Measurements from ENCODE around the gene AVL9.
"Not testable (repeated sequence)": the region's sequence is repeated elsewhere in the genome, so short reads cannot be mapped to it uniquely, and the experiment has no call there.

The AVL9 gene

GRCh38 chr7:32494946-32495297 lies 367 bp upstream of the AVL9 start:
- Histone ChIP-seq H3K9ac (ENCODE audit: low read length in 5 of 5) (peak overlapping the region; percentile 57 to 92 (median 74)), H3K9me3 (ENCODE audit: control insufficient read depth in 5 of 5, low read length in 5 of 5) (no peaks in the 10 kb centered on the region), H3K4me1 (ENCODE audit: control insufficient read depth in 5 of 5, insufficient read depth in 5 of 5, low read length in 5 of 5) (peaks cover 0 to 31% (median 23%) of the 10 kb centered on the region in 5 donors), H3K36me3 (ENCODE audit: control insufficient read depth in 5 of 5, insufficient read depth in 5 of 5, low read length in 5 of 5) (peaks cover 0 to 3% (median 0%) of the 10 kb centered on the region in 5 donors), H3K27me3 (ENCODE audit: control insufficient read depth in 5 of 5, insufficient read depth in 4 of 5, low read length in 5 of 5) (no peaks in the 10 kb centered on the region), H3K27ac (ENCODE audit: low read depth, low read length) (peak overlapping the region; percentile 85), H3K4me3 (ENCODE audit: low read depth in 1 of 5, low read length in 5 of 5) (peak overlapping the region; percentile 76 to 98 (median 89))

DNA sequence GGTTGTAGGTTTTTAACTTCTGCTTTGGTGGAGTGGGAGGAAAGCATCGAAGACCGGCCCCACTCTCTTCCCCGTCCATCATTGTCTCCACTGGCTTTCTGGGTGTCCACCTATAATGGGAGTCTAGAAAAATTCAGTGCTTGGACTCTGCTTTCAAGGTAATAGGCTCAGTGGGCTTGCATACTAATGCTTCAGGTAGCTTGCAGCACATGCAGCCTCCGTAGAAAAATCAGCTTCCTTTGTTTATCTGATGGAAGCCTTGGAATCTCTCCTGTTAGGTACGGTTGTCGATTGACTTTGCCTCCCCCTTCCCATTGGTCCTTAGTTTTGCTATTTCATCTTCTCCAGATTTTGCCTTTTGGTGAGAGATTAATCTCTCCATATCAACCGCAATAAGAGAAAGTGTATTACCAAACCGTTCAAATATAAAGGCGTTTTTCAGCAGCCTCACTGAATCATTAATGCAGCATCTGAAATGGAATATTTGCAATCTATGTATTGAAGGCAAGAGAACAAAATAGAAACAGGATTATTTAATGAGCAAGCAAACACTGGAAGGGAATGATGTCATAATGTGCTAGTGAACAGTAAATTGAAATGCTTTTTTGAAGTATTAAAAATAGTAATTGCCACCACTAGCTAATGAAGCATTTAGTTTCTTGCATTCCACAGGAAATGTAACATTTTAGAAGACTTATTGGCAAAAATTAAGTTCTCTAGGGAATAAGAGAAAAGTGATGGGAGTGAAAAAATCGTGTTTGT lies 944 bp downstream of the AVL9 start:
- peak overlapping the region; percentile 75 to 98 (median 89) for H3K9ac ChIP-seq (ENCODE audit: low read length in 5 of 5)
- H3K36me3 ChIP-seq (ENCODE audit: control insufficient read depth in 5 of 5, insufficient read depth in 5 of 5, low read length in 5 of 5) = peaks cover 0 to 3% (median 0%) of the 10 kb centered on the region in 5 donors
- H3K4me1 ChIP-seq (ENCODE audit: control insufficient read depth in 5 of 5, insufficient read depth in 5 of 5, low read length in 5 of 5) = peaks cover 0 to 30% (median 28%) of the 10 kb centered on the region in 5 donors
- peak overlapping the region; percentile 82 to 93 (median 91) for H3K4me3 ChIP-seq (ENCODE audit: low read depth in 1 of 5, low read length in 5 of 5)
- H3K27ac ChIP-seq (ENCODE audit: low read depth, low read length) = peak overlapping the region; percentile 85
- no peaks in the 10 kb centered on the region for H3K27me3 ChIP-seq (ENCODE audit: control insufficient read depth in 5 of 5, insufficient read depth in 4 of 5, low read length in 5 of 5)
- H3K9me3 ChIP-seq (ENCODE audit: control insufficient read depth in 5 of 5, low read length in 5 of 5) = no peaks in the 10 kb centered on the region

GRCh38 chr7:32499755-32500154 lies 4.5 kb downstream of the AVL9 start:
- H3K4me1 ChIP-seq (ENCODE audit: control insufficient read depth in 5 of 5, insufficient read depth in 5 of 5, low read length in 5 of 5) = peaks cover 0 to 32% (median 27%) of the 10 kb centered on the region in 5 donors
- not testable (repeated sequence) for H3K27ac ChIP-seq (ENCODE audit: low read depth, low read length)

GRCh38 chr7:32500216-32500615 lies 4.9 kb downstream of the AVL9 start:
- H3K9me3 ChIP-seq (ENCODE audit: control insufficient read depth in 5 of 5, low read length in 5 of 5); H3K27me3 ChIP-seq (ENCODE audit: control insufficient read depth in 5 of 5, insufficient read depth in 4 of 5, low read length in 5 of 5); H3K4me3 ChIP-seq (ENCODE audit: low read depth in 1 of 5, low read length in 5 of 5); H3K9ac ChIP-seq (ENCODE audit: low read length in 5 of 5); H3K36me3 ChIP-seq (ENCODE audit: control insufficient read depth in 5 of 5, insufficient read depth in 5 of 5, low read length in 5 of 5): not testable (repeated sequence)
- Histone ChIP-seq H3K27ac (ENCODE audit: low read depth, low read length) (peak overlapping the region; percentile 24), H3K4me1 (ENCODE audit: control insufficient read depth in 5 of 5, insufficient read depth in 5 of 5, low read length in 5 of 5) (peaks cover 0 to 30% (median 26%) of the 10 kb centered on the region in 5 donors)

More at GRCh38 chr7:32499755-32500154, 4.5 kb downstream of the AVL9 start:
- H3K4me3 ChIP-seq (ENCODE audit: low read depth in 1 of 5, low read length in 5 of 5); H3K36me3 ChIP-seq (ENCODE audit: control insufficient read depth in 5 of 5, insufficient read depth in 5 of 5, low read length in 5 of 5); H3K9ac ChIP-seq (ENCODE audit: low read length in 5 of 5); H3K9me3 ChIP-seq (ENCODE audit: control insufficient read depth in 5 of 5, low read length in 5 of 5); H3K27me3 ChIP-seq (ENCODE audit: control insufficient read depth in 5 of 5, insufficient read depth in 4 of 5, low read length in 5 of 5): not testable (repeated sequence)

GRCh38 chr7:32500922-32501341 lies 5.6 kb downstream of the AVL9 start:
- Histone ChIP-seq H3K36me3 (ENCODE audit: control insufficient read depth in 5 of 5, insufficient read depth in 5 of 5, low read length in 5 of 5) (peaks cover 0 to 3% (median 0%) of the 10 kb centered on the region in 5 donors), H3K27me3 (ENCODE audit: control insufficient read depth in 5 of 5, insufficient read depth in 4 of 5, low read length in 5 of 5) (no peaks in the 10 kb centered on the region), H3K4me3 (ENCODE audit: low read depth in 1 of 5, low read length in 5 of 5) (no peak overlapping the region), H3K4me1 (ENCODE audit: control insufficient read depth in 5 of 5, insufficient read depth in 5 of 5, low read length in 5 of 5) (peaks cover 0 to 29% (median 25%) of the 10 kb centered on the region in 5 donors), H3K9me3 (ENCODE audit: control insufficient read depth in 5 of 5, low read length in 5 of 5) (no peaks in the 10 kb centered on the region), H3K27ac (ENCODE audit: low read depth, low read length) (peak overlapping the region; percentile 58), H3K9ac (ENCODE audit: low read length in 5 of 5) (no peak overlapping the region)

GRCh38 chr7:32501522-32501921 lies 6.2 kb downstream of the AVL9 start:
- H3K9ac ChIP-seq (ENCODE audit: low read length in 5 of 5) = no peak overlapping the region
- no peaks in the 10 kb centered on the region for H3K27me3 ChIP-seq (ENCODE audit: control insufficient read depth in 5 of 5, insufficient read depth in 4 of 5, low read length in 5 of 5)
- no peaks in the 10 kb centered on the region for H3K9me3 ChIP-seq (ENCODE audit: control insufficient read depth in 5 of 5, low read length in 5 of 5)
- peaks cover 0 to 3% (median 0%) of the 10 kb centered on the region in 5 donors for H3K36me3 ChIP-seq (ENCODE audit: control insufficient read depth in 5 of 5, insufficient read depth in 5 of 5, low read length in 5 of 5)
- H3K4me3 ChIP-seq (ENCODE audit: low read depth in 1 of 5, low read length in 5 of 5) = no peak overlapping the region
- H3K27ac ChIP-seq (ENCODE audit: low read depth, low read length) = peak overlapping the region; percentile 58
- peaks cover 0 to 23% (median 19%) of the 10 kb centered on the region in 5 donors for H3K4me1 ChIP-seq (ENCODE audit: control insufficient read depth in 5 of 5, insufficient read depth in 5 of 5, low read length in 5 of 5)

DNA sequence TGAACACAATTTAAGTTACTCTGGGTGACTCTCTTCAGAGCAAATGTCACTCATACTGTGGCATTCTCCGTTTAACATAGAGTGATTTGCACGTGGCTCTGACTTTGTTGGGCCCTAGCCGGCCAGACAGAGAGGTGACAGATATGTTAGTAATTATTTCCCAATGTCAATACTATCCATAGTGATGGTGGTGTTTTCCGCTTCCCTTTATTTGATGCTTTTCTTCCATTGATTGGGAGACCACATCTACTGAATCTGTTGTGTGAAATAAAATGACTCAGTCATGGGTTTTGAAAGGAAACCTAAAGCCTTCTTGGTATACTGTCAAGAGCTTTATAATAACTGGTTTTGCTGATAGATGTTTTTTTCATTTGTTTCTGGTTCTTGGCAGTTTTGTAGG lies 7.4 kb downstream of the AVL9 start:
- Histone ChIP-seq H3K9me3 (ENCODE audit: control insufficient read depth in 5 of 5, low read length in 5 of 5) (no peaks in the 10 kb centered on the region), H3K36me3 (ENCODE audit: control insufficient read depth in 5 of 5, insufficient read depth in 5 of 5, low read length in 5 of 5) (peaks cover 0 to 3% (median 0%) of the 10 kb centered on the region in 5 donors), H3K4me1 (ENCODE audit: control insufficient read depth in 5 of 5, insufficient read depth in 5 of 5, low read length in 5 of 5) (peaks cover 0 to 16% (median 12%) of the 10 kb centered on the region in 5 donors), H3K9ac (ENCODE audit: low read length in 5 of 5) (no peak overlapping the region), H3K27ac (ENCODE audit: low read depth, low read length) (no peak overlapping the region), H3K27me3 (ENCODE audit: control insufficient read depth in 5 of 5, insufficient read depth in 4 of 5, low read length in 5 of 5) (no peaks in the 10 kb centered on the region), H3K4me3 (ENCODE audit: low read depth in 1 of 5, low read length in 5 of 5) (no peak overlapping the region)

DNA sequence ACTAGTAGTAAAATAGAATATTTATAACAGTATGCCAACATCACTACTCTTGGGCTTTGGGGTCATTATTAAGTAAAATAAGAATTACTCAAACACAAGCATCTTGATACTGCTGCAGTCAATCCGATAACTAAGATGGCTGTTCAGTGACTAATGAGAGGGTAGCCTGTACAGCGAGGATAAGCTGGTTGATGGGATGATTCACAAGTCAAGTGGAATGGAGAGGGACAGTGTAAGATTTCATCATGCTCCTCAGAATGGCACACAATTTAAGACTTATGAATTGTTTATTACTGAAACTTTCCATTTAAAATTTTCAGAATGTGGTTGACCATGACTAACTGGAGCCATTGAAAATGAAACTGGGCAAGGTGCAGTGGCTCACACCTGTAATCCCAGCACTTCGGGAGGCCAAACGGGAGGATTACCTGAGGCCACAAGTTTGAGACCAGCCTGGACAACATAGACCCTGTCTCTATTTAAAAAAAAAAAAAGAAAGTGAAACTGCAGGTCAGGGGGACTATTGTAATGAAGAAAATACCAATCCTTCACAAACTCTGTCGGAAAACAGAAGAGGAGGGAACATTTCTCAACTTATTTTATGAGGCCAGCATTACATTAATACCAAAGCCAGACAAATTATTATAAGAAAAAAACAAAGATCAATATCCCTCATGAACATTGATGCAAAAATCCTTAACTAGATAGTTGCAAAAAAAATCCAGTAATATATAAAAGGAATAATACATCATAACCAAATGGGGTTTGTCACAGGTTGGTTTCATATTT lies 11.2 kb downstream of the AVL9 start:
- H3K27me3 ChIP-seq (ENCODE audit: control insufficient read depth in 5 of 5, insufficient read depth in 4 of 5, low read length in 5 of 5) = no peaks in the 10 kb centered on the region
- H3K4me1 ChIP-seq (ENCODE audit: control insufficient read depth in 5 of 5, insufficient read depth in 5 of 5, low read length in 5 of 5) = peaks cover 0 to 7% (median 4%) of the 10 kb centered on the region in 5 donors
- H3K9ac ChIP-seq (ENCODE audit: low read length in 5 of 5) = no peak overlapping the region
- H3K9me3 ChIP-seq (ENCODE audit: control insufficient read depth in 5 of 5, low read length in 5 of 5) = no peaks in the 10 kb centered on the region
- H3K27ac ChIP-seq (ENCODE audit: low read depth, low read length) = no peak overlapping the region
- no peak overlapping the region for H3K4me3 ChIP-seq (ENCODE audit: low read depth in 1 of 5, low read length in 5 of 5)
- no peaks in the 10 kb centered on the region for H3K36me3 ChIP-seq (ENCODE audit: control insufficient read depth in 5 of 5, insufficient read depth in 5 of 5, low read length in 5 of 5)

- no peak overlapping the region for H3K9ac ChIP-seq (ENCODE audit: low read length in 5 of 5)
- H3K4me3 ChIP-seq (ENCODE audit: low read depth in 1 of 5, low read length in 5 of 5) = no peak overlapping the region
- no peak overlapping the region for H3K27ac ChIP-seq (ENCODE audit: low read depth, low read length)
- no peaks in the 10 kb centered on the region for H3K27me3 ChIP-seq (ENCODE audit: control insufficient read depth in 5 of 5, insufficient read depth in 4 of 5, low read length in 5 of 5)
- H3K36me3 ChIP-seq (ENCODE audit: control insufficient read depth in 5 of 5, insufficient read depth in 5 of 5, low read length in 5 of 5) = no peaks in the 10 kb centered on the region
- H3K4me1 ChIP-seq (ENCODE audit: control insufficient read depth in 5 of 5, insufficient read depth in 5 of 5, low read length in 5 of 5) = no peaks in the 10 kb centered on the region
- no peaks in the 10 kb centered on the region for H3K9me3 ChIP-seq (ENCODE audit: control insufficient read depth in 5 of 5, low read length in 5 of 5)
Observed at GRCh38 chr7:32507414-32507813, 12.1 kb downstream of the AVL9 start.

DNA sequence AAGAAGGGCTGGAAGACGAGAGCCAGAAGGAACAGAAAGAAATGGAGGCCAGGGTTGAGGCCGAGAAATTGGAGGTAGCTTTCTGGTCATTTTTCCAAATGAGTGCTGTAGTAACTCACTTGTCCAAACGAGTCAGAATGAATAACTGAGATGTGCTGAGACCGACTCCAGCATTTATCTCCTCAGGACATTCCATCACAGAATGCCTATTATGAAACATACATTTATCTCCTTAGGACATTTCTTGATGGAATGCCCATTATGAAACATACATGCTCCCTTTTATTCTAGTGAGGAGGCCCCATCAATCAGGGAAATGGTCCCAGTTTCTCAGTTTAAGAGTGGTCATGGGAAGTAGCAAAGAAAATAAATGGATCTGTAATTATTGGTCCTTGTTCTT lies 16.5 kb downstream of the AVL9 start:
- Histone ChIP-seq H3K4me3 (ENCODE audit: low read depth in 1 of 5, low read length in 5 of 5) (no peak overlapping the region), H3K36me3 (ENCODE audit: control insufficient read depth in 5 of 5, insufficient read depth in 5 of 5, low read length in 5 of 5) (peaks cover 0 to 5% (median 0%) of the 10 kb centered on the region in 5 donors), H3K9me3 (ENCODE audit: control insufficient read depth in 5 of 5, low read length in 5 of 5) (no peaks in the 10 kb centered on the region), H3K27me3 (ENCODE audit: control insufficient read depth in 5 of 5, insufficient read depth in 4 of 5, low read length in 5 of 5) (no peaks in the 10 kb centered on the region), H3K4me1 (ENCODE audit: control insufficient read depth in 5 of 5, insufficient read depth in 5 of 5, low read length in 5 of 5) (peaks cover 0 to 3% (median 0%) of the 10 kb centered on the region in 5 donors), H3K9ac (ENCODE audit: low read length in 5 of 5) (no peak overlapping the region), H3K27ac (ENCODE audit: low read depth, low read length) (no peak overlapping the region)

All from subcutaneous abdominal adipose tissue (tissue), 5 donors.